Prostate gland (tissue), 2 donors: ENCODE data around the gene RAP2C.

Experiments
- POLR2A ChIP-seq: fragments of 450-650 bp; IDR thresholded peaks from one replicate; pipeline ENCODE4 v1.6.1; 2016; ENCODE audit warnings: antibody characterized with exemption, mild to moderate bottlenecking
- POLR2AphosphoS5 ChIP-seq: sonication (generic); formaldehyde crosslinking; IDR thresholded peaks from one replicate; pipeline ENCODE4 v1.6.1; 2017; ENCODE audit warnings: antibody characterized with exemption
- TF ChIP-seq, protein P1 (sequence below), 4 experiments: fragments of 200-600 bp in 2 of 4; fragments of 450-650 bp in 2 of 4; sonication (generic) in 2 of 4; IDR thresholded peaks; 1 replicate in 3 of 4; 2 replicates in 1 of 4; pipeline ENCODE4 v1.5.1; 2016 to 2019; ENCODE audit warnings: antibody characterized with exemption in 4 of 4, mild to moderate bottlenecking in 2 of 4, moderate library complexity in 2 of 4

DNA sequence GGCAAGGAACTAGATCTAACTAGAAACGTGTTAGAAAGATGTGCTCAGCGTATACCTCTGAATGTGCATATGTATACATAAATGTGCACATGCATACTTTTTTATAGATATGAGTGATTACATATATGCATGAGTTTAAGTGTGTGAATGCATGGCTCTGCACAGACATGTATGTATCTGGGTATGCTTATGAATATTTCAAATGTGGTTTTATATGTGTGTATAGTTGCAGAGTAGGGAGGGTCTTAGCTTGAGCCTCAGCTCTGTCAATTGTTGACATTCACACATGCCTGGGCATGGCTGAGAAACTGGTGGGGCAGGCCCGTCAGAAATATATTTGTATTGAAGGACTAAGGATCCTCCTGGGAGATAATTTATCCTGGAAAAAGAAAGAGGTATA, 31.1 kb downstream of the RAP2C start:
- TF ChIP-seq POLR2A: no peak
- TF ChIP-seq, protein P1, sequence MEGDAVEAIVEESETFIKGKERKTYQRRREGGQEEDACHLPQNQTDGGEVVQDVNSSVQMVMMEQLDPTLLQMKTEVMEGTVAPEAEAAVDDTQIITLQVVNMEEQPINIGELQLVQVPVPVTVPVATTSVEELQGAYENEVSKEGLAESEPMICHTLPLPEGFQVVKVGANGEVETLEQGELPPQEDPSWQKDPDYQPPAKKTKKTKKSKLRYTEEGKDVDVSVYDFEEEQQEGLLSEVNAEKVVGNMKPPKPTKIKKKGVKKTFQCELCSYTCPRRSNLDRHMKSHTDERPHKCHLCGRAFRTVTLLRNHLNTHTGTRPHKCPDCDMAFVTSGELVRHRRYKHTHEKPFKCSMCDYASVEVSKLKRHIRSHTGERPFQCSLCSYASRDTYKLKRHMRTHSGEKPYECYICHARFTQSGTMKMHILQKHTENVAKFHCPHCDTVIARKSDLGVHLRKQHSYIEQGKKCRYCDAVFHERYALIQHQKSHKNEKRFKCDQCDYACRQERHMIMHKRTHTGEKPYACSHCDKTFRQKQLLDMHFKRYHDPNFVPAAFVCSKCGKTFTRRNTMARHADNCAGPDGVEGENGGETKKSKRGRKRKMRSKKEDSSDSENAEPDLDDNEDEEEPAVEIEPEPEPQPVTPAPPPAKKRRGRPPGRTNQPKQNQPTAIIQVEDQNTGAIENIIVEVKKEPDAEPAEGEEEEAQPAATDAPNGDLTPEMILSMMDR (IDR thresholded peaks at IDR 0.05): no peak
- no peak for TF ChIP-seq POLR2AphosphoS5
